NB4 (cell line): ENCODE results near the gene CBX7.

Experiments
- DNase-seq: peaks from one replicate; pipeline ENCODE4 v3.0.0; 2010; ENCODE audit warnings: low read depth
- H3K4me3 ChIP-seq: one replicate; pipeline ENCODE4 v1.5.1; 2011; ENCODE audit warnings: mild to moderate bottlenecking, low read depth, low read length, moderate library complexity
- MYC ChIP-seq: IDR thresholded peaks from 2 replicates; pipeline ENCODE4 v1.6.1; 2011; ENCODE audit warnings: low read depth, low read length
- POLR2A ChIP-seq: IDR thresholded peaks from 2 replicates; pipeline ENCODE4 v1.6.1; 2011; ENCODE audit warnings: mild to moderate bottlenecking; ENCODE audit not compliant: insufficient read length; ENCODE audit errors: extremely low read depth
- TF ChIP-seq, protein P1 (sequence below): IDR thresholded peaks from 2 replicates; pipeline ENCODE4 v1.6.1; 2011; ENCODE audit warnings: low read depth, low read length
- TF ChIP-seq, protein P2 (sequence below): IDR thresholded peaks from one replicate; pipeline ENCODE4 v1.5.1; 2012; ENCODE audit warnings: low read depth, low read length

Gene CBX7

DNA sequence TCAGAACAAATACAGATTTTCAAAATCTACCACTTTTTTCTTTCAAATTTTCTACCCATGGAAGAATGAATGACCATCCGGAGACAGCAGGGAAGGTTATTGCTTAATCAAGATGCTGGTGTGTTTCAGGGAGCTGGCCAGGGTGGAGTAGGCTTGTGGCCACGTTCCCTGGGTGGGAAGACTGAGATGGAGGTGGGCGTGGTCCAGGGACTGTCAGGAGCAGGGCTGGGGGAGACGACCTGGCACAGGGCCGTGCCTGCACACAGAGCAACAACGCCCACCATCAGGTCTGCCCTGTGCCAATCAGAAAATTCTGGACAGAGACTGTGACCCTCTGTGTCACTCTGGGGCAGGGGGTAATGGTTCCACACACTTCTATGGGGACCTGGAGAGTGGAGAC lies 62.6 kb downstream of the CBX7 start:
- no peak overlapping the region for H3K4me3 ChIP-seq
- TF ChIP-seq, protein P1, sequence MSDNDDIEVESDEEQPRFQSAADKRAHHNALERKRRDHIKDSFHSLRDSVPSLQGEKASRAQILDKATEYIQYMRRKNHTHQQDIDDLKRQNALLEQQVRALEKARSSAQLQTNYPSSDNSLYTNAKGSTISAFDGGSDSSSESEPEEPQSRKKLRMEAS: no peak
- TF ChIP-seq MYC: no peak
- TF ChIP-seq, protein P2, sequence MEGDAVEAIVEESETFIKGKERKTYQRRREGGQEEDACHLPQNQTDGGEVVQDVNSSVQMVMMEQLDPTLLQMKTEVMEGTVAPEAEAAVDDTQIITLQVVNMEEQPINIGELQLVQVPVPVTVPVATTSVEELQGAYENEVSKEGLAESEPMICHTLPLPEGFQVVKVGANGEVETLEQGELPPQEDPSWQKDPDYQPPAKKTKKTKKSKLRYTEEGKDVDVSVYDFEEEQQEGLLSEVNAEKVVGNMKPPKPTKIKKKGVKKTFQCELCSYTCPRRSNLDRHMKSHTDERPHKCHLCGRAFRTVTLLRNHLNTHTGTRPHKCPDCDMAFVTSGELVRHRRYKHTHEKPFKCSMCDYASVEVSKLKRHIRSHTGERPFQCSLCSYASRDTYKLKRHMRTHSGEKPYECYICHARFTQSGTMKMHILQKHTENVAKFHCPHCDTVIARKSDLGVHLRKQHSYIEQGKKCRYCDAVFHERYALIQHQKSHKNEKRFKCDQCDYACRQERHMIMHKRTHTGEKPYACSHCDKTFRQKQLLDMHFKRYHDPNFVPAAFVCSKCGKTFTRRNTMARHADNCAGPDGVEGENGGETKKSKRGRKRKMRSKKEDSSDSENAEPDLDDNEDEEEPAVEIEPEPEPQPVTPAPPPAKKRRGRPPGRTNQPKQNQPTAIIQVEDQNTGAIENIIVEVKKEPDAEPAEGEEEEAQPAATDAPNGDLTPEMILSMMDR: no peak
- no peak for TF ChIP-seq POLR2A
- DNase-seq: no peak

DNA sequence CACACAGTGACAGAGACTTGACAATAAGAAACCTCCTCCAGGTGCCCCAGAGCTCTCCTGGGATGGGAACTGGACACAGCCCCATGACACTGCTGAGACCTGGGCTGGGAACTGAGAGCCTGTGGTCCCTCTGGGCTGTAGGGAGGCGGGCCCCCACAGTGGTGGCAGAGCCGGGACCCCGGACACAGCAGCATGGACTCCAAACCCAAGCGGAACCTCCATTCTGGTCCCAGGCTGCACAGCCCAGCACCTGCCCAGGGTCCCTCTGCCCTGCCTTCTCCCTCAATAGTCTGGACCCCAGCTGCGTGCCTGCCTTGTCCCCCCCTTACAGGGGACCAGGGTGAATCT lies 63.8 kb downstream of the CBX7 start:
- no peak overlapping the region for H3K4me3 ChIP-seq
- TF ChIP-seq POLR2A (no peak), MYC (no peak)
- TF ChIP-seq, protein P1: no peak
- TF ChIP-seq, protein P2: no peak
- DNase-seq: no peak

DNA sequence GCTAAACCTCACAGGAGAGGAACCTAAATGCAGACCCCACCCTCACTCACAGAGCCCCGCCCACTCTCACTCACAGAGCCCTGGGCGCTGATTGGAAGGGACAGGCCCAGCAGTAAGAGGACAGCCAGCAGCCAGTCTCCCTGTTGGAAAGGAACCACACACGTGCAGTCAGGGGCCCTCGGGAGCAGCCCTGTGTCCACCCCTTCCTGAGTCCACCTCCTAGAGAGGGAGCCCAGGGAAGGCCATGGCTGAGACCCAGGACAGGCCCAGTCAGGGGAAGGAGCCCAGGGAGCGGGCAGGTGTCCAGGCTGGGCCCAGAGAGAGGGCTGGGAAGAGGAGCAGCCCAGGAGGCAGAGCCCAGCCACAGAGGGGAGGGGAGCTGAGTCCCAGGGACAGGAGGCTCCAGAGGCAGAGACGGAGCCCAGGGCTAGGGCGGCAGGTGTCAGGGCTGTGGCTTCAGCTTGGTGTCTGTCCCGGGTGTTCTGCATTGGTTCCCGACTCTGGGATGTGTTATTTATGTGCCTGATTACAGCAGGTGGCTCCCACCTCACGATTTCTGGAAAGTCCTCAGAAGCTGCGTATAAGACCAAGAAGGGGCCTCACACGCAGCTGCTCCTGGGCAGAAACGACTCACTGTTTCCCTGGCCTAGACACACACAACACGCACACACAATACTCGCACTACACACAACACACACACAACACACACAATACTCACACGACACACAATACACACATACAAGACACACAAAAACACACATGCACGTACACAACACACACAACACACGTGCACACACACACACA lies 64.4 kb downstream of the CBX7 start:
- H3K4me3 ChIP-seq: no peak overlapping the region
- no peak for DNase-seq
- TF ChIP-seq POLR2A: no peak
- no peak for TF ChIP-seq MYC
- TF ChIP-seq, protein P2: no peak
- TF ChIP-seq, protein P1: no peak

DNA sequence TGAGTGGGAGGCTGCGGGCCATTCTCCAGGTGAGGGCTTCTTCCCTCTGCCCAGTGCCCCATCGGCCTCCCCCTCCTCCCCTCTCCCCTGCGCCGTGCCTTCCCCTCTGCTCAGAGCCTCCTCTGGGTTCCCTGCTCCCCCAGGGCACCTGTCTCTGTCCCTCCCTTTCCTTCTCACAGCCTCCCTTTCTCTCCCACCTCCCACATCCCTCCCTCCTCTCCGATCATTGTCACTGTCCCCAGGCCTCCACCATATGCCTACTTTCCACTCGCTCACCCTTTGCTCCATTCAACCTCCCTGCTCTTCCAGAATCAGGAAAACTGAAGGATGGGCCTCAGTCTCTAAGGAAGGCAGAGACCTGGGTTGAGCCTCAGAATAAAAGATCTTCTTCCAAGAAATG lies 65.4 kb downstream of the CBX7 start:
- TF ChIP-seq, protein P2: no peak
- TF ChIP-seq MYC: no peak
- no peak for TF ChIP-seq POLR2A
- TF ChIP-seq, protein P1: no peak
- no peak for DNase-seq
- no peak overlapping the region for H3K4me3 ChIP-seq

DNA sequence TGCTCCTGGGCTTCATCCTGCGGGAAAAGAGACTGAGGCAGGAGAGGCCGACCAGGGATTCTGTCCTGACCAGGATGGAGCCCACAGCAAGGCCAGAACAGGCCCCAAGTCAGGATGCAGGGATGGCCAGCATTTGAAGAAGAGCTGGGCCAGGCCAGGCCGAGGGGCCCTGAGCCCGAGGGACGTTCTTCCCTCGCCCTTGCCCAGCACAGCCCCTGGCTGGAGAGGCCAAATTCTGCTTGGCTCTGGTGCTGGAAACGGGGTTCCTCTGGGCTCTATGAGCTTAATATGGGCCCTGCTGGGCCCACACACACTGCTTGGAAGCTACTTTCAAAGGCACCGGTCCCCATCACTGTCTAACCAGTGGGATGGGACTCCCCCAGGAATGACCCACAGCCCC lies 67.8 kb downstream of the CBX7 start:
- no peak overlapping the region for H3K4me3 ChIP-seq
- no peak for TF ChIP-seq MYC
- no peak for DNase-seq

DNA sequence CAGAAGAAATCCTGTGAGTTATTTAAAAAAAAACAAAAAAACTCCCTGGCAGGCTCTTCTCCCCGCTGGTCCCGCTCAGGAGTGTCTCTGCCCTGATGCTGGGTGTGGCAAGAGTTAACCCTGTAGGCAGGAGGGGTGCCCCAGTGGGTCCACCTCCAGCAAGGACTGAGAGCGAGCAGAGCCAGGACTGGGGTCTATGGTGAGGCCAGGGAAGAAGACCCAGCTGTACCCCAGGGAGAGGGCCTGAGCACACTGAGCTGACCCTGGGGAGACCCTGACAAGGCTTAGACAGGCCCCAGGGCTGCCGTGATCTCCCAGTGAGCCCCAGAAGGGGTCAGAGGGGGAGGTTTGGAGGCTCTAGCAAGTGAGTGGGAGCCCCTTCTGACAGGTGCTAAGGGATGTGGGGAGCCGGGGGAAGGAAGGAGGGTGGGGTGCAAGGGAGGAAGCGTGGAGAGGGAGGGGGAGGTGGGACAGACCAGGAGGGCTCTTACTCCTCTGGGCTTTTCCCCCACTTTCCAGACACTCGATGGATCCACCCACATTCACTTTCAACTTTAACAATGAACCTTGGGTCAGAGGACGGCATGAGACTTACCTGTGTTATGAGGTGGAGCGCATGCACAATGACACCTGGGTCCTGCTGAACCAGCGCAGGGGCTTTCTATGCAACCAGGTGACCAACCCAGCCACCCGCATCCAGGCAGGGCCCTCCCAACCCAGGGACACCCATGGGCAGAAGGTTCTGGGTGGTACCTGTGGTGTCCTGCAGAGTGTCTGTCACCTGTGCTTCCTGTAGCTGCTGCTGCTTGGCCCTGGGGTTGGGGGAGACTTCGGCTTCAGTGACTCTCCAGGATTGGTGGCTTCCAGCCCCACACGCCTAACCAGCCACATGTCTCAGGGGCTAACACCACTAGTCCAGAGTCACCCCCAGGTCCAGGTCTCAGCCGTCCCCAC lies 69.0 kb downstream of the CBX7 start:
- no peak for DNase-seq
- TF ChIP-seq, protein P2: no peak
- TF ChIP-seq MYC (no peak), POLR2A (no peak)
- TF ChIP-seq, protein P1: no peak
- H3K4me3 ChIP-seq: no peak overlapping the region
